ENCODE measurements around the gene POMT1. TPM values are rescaled to one million over a fixed set of nuclear protein-coding genes. Genes with fewer than 3 reads are reported as not detected.
"Not testable (repeated sequence)": the region's sequence is repeated elsewhere in the genome, so short reads cannot be mapped to it uniquely, and the experiment has no call there.

Gene POMT1
- total RNA-seq, 1 experiment from 2014 or later = 20.1 TPM

DNA sequence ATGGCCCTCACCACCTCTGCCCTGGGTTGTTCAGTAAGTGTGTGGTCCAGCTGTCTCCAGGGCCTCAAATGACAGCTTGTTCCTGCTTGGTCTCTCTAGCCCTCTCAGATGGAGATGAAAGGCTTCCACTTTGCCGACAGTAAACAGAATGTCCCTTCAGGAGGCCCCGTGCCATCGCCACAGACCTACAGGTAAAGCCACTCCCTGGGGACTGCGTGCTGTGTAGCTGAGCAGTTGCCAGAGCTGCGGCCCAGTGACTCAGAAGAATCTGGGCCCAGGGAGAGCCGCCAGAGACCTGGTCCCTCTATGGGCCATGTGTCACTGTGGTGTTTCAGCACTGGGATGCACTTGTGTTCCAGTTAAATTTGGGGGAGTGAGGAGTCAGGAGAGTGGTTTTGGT, 10.6 kb upstream of the POMT1 start:
- DNase-seq (ENCODE audit: extremely low read depth, low read depth) = no peak

DNA sequence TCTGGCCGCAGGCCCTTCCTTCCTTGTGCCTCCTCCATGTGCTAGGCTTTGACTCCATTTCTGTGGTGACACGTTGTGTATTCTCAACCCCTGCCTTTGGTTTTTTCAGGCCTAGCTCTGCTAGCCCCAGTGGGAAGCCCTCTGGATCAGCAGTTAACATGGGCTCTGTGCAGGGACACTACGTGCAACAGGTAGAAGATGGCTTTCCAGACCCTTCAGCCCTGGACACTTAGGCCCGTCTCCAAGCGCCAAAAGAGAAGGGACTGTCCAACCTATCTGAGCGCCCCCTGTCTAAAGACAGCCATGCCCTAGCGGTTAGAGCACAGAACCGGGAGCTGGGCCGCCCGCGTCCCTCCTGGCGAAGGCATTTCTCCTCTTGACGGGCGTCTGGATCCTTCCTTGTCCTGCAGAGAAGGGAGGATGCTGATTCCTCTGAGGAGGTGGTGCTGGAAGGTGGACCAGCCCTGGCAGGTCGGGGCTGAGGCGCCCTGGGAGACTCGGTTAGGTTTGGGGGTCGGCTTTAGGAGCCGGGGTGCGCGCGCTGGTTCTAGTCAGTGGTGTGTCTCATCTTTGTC, 8.3 kb upstream of the POMT1 start:
- DNase-seq (ENCODE audit: extremely low read depth, low read depth) = no peak

DNA sequence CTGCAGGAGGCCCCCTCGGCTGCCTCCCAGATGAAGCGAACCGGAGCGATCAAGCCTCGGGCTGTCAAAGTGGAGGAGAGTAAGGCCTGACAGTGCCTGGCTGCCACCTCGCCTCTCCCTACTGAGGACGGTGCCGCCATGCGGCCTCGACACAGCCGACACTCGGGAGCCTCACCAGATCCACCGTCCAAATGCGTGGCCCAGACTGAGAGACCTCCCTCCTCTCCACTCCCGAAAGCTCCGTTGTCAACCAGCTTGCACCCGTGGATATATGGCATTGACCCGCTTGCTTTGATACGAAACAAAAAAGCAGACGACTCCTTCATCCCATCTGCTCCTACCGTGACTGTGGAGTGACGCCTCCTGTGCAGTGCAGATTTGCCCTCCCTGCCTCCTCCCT, 6.9 kb upstream of the POMT1 start:
- no peak for DNase-seq (ENCODE audit: extremely low read depth, low read depth)

DNA sequence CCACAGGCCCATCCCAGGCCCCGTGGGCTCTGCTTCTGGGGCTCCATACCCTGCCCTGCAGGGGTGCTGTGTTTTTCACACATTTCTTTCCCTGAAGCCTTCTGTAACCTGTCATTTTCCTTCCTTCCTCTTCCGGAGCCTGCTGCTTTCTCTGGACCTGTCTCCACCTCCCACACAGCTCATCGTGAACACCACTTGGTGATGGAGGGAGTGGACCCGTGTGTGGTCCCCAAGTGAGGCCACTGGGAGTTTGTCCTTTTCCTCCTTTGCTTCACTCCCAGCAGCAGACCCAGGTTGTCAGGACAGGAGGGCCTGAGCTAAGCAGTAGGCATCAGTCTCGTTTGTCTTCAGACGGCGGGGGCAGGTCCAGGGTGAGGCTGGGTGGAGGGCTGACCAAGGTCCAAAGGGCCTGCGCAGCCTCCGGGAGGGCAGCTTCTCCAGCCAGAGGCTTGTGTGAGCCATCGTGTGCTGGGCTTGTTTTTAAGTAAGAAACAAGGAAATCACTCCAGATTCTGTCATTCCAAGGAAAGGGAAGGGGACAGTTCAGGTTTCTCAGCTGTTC, 5.8 kb upstream of the POMT1 start:
- no peak for DNase-seq (ENCODE audit: extremely low read depth, low read depth)

DNA sequence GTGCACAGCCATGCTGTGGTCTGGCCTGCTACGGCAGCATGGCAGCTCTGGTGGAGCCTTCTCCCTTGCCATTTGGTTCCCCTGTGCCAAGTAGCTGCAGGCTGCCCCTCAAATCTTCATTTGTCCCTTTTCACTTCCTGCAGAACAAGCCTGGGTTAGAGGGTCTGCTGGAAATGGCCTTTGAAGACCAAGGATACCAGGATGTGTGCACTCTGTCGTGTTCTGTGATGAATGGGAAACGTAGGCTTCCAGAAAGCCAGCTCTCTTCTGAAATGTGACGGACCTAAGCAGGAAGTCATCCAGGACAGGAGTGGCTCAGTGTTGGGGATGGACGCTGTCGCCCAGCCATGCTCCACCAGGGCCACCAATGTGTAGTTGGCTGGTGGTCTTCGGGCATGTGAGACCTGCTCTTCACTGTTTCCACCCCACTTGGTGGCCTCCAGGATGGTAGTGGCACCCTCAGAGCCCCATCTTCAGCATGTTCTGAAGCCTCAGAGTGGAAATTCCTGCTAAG, 3.4 kb upstream of the POMT1 start:
- no peak for DNase-seq (ENCODE audit: extremely low read depth, low read depth)

DNA sequence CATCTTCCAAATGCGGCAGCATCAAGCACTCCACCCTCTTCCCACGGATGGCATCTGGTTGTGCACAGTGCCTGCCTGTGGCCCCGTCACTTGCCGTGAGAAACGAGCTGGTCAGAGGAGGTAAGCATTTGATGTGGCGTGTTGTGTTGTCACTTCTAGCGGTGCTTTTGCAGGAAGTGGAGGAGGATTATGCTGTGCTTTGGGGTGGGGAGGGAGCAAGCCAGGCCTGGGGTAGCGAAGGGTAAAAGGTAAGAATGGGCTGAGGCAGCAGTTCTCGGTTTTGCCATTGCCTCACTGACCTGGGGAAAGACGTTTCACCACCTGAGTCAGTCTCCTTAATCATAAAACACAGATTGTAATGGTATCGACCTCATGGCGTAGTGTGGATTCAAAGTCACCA, 2.3 kb upstream of the POMT1 start:
- no peak for DNase-seq (ENCODE audit: extremely low read depth, low read depth)

DNA sequence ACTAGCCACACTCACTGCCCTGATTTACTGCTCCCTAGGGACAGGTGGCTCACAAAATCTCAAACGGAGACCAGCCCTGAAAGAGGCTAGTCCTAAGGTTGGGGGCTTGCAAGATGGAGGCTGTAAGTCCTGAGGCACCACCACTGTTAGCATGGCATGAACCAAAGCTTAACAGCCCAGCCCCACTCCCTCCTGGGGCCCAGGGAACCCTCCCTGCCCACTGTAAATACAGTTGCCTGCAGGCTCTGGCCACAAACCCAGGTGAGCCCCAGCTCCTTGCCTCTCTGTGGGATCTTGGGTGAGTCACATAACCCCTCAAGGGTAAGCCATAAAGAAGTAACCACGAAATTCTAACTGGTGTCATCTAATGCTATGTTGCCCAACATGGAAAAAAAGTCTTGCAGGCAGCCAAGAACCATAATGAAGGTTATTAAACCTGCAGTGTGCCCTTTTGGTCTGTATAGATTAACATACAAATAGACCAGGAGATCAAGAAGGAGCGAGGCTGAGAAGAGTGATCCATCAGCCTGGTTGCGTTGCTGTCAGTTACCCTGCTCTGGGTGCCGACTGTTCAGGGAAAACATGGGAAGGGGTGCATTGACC, 1.7 kb upstream of the POMT1 start:
- DNase-seq (ENCODE audit: extremely low read depth, low read depth) = no peak

DNA sequence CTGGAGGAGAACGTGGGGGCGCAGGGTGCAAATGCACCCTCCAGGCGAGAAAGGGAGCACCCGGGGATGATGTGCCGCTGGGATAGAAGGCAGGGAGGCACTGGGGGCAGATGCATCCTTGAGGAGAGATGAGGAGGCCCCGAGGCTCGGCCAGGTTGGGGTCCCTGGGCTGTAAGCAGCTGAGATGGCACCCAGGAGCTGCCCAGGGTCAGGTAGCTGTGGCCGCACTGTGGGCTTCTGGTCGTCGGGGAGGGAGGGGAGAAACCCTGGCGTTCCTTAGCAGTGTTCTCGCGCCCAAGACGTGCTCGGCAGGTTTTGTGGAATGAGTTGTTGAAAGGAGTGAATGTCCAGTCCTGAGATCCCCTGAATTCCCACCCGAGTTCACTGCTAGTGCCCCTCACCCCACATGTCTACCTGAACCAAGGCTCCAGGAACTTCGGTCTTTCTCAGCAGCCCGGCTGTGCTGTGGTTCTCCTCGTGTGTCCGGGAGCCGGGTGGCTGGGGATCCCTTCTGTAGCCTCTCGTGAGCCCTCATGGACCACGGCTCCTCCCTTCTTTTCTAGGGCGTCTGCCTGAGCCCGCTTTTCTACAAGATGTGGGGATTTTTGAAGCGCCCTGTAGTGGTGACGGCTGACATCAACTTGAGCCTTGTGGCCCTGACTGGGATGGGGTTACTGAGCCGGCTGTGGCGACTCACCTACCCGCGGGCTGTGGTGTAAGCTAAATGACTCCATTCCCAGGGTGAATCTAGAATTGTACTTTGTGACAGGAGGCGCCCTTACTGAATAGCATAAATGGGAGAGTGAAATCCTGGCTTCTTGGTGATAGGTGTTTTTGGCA, 1.1 kb downstream of the POMT1 start:
- DNase-seq (ENCODE audit: extremely low read depth, low read depth) = no peak

DNA sequence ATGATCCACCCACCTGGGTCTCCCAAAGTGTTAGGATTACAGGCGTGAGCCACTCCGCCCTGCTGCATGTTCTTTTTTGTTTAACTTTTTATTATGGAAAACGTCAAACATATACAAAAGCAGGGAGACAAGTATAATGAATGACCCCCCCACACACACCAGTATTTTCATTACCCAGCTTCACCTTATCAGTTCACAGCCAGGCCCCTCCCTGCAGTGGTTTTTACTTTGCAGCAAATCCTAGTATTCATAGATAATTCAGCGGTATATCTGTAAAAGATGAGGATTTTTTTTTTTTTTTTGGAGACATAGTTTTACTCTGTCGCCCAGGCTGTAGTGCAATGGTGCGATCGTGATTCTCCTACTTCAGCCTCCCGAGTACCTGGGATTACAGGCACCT, 2.3 kb downstream of the POMT1 start:
- DNase-seq (ENCODE audit: extremely low read depth, low read depth) = no peak

DNA sequence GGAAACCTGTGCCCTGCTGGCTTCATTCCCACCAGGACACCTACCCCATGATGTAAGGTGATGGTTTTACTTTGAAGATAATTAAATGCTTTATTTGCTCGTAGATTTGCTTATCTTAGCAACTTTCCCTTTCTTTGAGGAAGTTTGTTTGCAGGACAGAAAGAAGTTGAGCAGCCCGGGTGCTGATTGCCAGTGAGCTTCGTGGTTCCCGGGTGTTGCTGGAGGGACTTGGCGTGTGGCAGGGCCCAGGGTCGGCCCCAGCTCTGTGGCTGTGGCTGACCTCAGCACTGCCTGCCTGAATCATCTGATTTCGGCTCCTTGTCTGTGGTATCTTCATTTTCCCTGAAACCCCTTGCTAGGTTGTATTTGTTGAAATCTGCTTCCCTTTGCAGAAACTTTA, 8.7 kb downstream of the POMT1 start:
- DNase-seq (ENCODE audit: extremely low read depth, low read depth) = no peak

DNA sequence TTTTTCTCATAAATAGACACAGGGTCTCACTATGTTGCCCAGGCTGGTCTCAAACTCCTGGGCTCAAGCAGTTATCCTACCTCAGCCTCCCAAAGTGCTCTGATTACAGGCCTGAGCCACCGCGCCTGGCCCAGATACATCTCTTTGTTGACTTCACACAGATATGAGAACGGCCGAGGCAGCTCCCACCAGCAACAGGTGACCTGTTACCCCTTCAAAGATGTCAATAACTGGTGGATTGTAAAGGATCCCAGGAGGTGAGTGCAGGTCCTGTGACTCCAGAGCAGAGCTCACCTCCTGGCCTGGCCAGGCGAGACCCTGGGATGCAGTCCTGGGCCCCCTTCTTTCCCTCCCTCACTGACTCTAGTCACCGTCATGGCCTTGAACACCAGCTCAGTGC, 9.2 kb downstream of the POMT1 start:
- no peak for DNase-seq (ENCODE audit: extremely low read depth, low read depth)

DNA sequence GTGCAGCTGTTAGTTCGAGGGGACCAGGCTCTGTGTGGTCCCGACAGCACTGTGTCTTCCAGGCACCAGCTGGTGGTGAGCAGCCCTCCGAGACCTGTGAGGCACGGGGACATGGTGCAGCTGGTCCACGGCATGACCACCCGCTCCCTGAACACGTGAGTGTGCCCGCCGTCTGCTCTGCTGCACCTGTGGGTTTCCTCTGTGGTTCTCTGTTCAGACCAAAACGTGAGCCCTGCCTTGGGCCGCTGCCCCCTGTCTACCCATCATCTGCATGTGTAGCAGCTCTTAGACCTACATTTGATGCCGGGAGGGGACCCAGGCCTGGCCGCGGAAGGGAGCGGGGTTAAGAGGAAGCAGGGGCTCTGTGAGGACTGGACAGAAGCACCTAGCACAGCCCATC, 10.5 kb downstream of the POMT1 start:
- no peak for DNase-seq (ENCODE audit: extremely low read depth, low read depth)

DNA sequence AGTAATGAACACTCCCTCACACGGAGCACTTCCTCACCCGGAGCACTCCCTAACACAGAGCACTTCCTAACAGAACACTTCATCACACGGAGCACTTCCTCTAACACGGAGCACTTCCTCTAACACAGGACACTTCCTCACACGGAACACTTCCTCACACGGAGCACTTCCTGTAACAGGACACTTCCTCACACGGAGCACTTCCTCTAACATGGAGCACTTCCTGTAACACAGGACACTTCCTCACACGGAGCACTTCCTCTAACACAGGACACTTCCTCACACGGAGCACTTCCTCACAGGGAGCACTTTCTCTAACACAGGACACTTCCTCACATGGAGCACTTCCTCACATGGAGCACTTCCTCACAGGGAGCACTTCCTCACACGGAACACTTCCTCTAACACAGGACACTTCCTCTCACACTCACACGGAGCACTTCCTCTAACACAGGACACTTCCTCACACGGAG, 12.9 kb downstream of the POMT1 start:
- not testable (repeated sequence) for DNase-seq (ENCODE audit: extremely low read depth, low read depth)

DNA sequence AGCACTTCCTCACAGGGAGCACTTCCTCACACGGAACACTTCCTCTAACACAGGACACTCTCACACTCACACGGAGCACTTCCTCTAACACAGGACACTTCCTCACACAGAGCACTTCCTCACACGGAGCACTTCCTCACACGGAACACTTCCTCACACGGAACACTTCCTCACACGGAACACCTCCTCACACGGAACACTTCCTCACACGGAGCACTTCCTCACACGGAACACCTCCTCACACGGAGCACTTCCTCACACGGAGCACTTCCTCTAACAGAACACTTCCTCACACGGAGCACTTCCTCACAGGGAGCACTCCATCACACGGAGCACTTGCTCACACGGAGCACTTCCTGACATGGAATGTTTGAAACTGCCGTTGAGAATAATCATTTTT, 13.4 kb downstream of the POMT1 start:
- DNase-seq (ENCODE audit: extremely low read depth, low read depth) = no peak

DNA sequence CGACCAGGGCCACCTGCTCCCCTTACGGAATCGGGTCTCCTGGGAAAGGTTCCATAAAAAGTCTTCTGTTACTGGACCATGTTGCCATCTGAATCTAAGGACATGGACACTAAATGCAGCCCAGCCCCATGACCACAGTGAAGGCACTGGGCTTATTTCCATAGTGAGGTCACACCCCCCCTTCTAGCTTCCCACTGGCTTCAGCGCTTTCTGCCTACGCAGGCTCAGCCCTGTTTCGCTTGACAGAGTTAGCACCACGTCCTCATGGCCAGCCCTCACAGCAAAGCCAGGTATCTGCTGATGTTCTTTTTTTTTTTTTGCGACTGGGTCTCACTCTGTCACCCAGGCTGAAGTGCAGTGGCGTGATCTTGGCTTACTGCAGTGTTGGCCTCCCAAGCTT, 14.2 kb downstream of the POMT1 start:
- DNase-seq (ENCODE audit: extremely low read depth, low read depth) = no peak

DNA sequence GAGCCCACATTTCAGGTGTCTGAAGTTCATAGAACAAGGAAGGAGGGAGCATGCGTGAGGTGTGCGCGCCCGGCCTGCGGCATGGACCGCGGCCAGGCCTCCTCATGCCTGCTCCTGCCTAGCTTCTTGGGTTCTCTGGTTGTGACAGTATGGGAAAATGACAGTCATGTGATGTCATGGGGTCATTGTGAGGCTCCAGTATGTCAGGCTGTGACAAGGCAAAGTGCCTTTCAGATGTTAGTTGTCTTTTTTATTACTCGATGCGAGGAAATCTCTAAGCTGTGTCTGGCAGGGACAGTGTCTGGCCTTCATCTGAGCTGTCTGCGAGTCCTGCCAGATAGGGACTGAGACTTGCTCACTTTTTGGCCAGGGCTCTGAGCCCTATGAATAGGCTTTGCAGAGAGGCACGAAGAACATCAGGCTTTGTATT, 15.1 kb downstream of the POMT1 start:
- DNase-seq (ENCODE audit: extremely low read depth, low read depth) = no peak

DNA sequence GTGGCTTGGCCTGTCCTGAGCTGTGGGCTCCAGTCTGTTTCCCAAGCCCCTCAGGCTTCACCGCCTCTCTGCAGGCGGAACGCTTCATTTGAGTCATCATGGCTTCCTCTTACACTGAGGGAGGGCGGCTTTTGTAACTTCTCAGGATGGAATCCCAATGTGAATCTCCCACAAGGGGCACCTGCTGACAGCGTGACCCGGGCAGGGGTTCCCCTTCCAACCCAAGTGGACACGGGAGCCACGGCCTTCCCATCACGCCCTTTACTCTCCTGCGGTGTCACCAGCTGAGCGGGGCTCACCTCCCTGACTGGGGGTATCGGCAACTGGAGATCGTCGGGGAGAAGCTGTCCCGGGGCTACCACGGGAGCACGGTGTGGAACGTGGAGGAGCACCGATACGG, 15.8 kb downstream of the POMT1 start:
- no peak for DNase-seq (ENCODE audit: extremely low read depth, low read depth)

DNA sequence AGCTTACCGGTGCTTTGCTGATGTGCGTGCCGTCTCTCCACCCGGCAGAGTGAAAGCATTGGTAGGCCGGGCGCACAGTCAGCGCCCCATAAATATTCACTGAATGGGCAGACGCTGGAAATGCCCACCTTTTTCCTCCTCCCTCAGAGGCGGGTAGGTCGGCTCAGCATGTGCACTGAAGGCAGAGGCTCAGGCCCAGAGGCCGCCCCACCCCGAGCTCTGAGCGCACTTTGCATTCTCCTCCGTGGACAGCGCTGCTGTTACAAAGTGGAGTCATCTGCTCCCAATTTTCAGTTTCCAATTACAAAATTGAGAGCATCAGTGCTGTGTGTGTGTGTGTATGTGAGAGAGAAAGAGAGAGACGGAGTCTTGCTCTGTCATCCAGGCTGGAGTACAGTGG, 17.8 kb downstream of the POMT1 start:
- DNase-seq (ENCODE audit: extremely low read depth, low read depth) = no peak

DNA sequence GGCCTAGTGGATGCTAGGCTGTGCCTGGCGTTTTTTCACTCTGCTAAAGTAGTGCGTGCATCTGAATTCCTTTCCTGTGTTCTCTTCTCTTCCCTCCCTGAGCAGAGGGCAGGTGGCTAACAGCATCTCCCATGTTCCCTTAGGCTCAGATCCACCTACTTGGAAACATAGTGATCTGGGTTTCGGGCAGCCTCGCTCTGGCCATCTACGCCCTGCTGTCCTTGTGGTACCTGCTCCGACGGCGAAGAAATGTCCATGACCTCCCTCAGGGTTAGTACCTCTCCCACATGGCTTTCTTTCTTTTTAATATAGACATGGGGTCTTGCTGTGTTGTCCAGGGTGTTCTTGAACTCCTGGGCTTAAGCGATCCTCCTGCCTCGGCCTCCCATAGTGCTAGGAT, 18.5 kb downstream of the POMT1 start:
- DNase-seq (ENCODE audit: extremely low read depth, low read depth) = no peak

DNA sequence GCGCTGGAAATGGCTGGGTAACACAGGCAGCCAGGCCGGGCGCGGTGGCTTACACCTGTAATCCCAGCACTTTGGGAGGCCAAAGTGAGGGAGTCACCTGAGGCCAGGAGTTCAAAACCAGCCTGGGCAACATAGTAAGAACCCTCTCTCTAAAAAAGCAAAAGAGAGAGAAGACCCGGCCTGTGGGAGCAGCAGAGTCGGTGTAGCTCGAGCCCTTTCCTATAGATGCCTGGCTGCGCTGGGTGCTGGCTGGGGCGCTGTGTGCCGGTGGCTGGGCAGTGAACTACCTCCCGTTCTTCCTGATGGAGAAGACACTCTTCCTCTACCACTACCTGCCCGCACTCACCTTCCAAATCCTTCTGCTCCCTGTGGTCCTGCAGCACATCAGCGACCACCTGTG, 19.1 kb downstream of the POMT1 start:
- no peak for DNase-seq (ENCODE audit: extremely low read depth, low read depth)

DNA sequence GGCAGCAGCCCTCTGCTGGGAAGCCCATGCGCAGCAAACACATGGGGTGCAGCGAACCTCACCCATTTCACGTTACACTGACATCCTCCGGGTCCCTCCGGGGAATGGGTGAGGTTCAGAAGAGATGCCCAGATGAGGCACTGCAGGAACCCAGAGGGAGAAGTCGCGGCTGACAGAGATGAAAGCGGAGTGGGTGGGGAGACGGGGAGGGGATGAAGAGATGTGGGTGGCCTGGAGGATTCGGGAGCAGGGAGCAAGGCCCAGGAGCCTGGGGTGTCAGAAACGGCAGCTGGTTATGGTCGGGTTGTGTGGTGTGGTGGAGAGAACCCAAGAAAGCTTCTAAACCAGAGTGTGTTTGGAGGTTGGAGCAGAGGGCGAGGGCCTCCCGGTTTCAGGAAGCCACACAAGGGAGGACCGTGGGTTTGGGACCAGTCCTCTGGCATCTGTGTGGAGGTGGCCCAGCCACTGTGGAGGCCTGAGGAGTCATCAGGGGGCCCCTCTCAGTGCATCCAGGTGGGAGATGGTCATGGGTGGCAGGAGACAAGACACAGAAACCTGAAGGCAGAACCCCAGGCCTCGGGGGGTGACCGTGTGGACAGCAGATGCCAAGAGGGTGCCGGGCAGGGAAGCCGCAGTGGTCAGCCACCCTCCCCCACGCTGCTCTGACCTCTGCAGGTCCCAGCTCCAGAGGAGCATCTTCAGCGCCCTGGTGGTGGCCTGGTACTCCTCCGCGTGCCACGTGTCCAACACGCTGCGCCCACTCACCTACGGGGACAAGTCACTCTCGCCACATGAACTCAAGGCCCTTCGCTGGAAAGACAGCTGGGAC, 19.8 kb downstream of the POMT1 start:
- no peak for DNase-seq (ENCODE audit: extremely low read depth, low read depth)
